Measurements from ENCODE around the gene STXBP1. TPM values are rescaled to one million over a fixed set of nuclear protein-coding genes. Genes with fewer than 3 reads are reported as not detected.

Gene STXBP1
- total and polyA plus RNA-seq, 8 donors: 5.2 to 77.7 (median 17.6) TPM

GRCh38 chr9:127714951-127715469, 102.9 kb downstream of the STXBP1 start:
- Histone ChIP-seq H3K4me1 (peaks cover 16 to 25% (median 22%) of the 10 kb centered on the region in 4 donors), H3K27me3 (no peaks in the 10 kb centered on the region), H3K27ac (peak overlapping the region; percentile 75 to 89 (median 84)), H3K36me3 (no peaks in the 10 kb centered on the region), H3K4me3 (peak overlapping the region; percentile 62 to 85 (median 71)), H3K9me3 (no peaks in the 10 kb centered on the region)
- WGBS, 5 donors: 0 to 1% (median 0%) methylated on average over 4 to 44 of the region's 44 CpGs
- intact Hi-C loops (cut with DNase I; ENCODE audit: low total_unique reads): no loop called here
- DNase-seq: peak; percentile 55 to 65
- TF ChIP-seq POLR2AphosphoS5 (IDR thresholded peaks at IDR 0.05) (no peak), EP300 (IDR thresholded peaks at IDR 0.05) (no peak), POLR2A (IDR thresholded peaks at IDR 0.05) (no peak), CTCF (IDR thresholded peaks at IDR 0.05) (no peak)

GRCh38 chr9:127715470-127716337, 103.6 kb downstream of the STXBP1 start, which contains the start of the genes PTRH1 and TTC16:
Gene PTRH1 (minus strand): TSS chr9:127715663. CDS start chr9:127715639, 24 bp downstream.
Gene TTC16 (plus strand): TSS chr9:127716079. CDS start chr9:127716146, 67 bp downstream.
- DNase-seq: peak; percentile 97 to 99
- Histone ChIP-seq H3K4me3 (peak within 1 kb of the TSS; percentile 62 to 85 (median 71)), H3K27ac (peak within 1 kb of the TSS; percentile 75 to 89 (median 84)), H3K9me3 (no peaks in the 10 kb centered on the region), H3K27me3 (no peaks in the 10 kb centered on the region), H3K36me3 (no peaks in the 10 kb centered on the region), H3K4me1 (peaks cover 16 to 25% (median 22%) of the 10 kb centered on the region in 4 donors)
- 4 to 6% (median 5%) methylated on average over 32 to 65 of the region's 65 CpGs for WGBS, 5 donors
- TF ChIP-seq POLR2A (IDR thresholded peaks at IDR 0.05) (peak in 1 of 4 donors; percentile 24), EP300 (IDR thresholded peaks at IDR 0.05) (no peak), POLR2AphosphoS5 (IDR thresholded peaks at IDR 0.05) (peak; percentile 51 to 85 (median 63)), CTCF (IDR thresholded peaks at IDR 0.05) (no peak)
- intact Hi-C loops (cut with DNase I; ENCODE audit: low total_unique reads): no loop called here

- H3K27me3 ChIP-seq: no peaks in the 10 kb centered on the region
- no peak for DNase-seq
- no peaks in the 10 kb centered on the region for H3K36me3 ChIP-seq
- 80 to 85% (median 83%) methylated on average over 5 to 9 of the region's 9 CpGs for WGBS, 5 donors
- no peak for TF ChIP-seq EP300 (IDR thresholded peaks at IDR 0.05)
- TF ChIP-seq CTCF (IDR thresholded peaks at IDR 0.05): no peak
- TF ChIP-seq POLR2A (IDR thresholded peaks at IDR 0.05): no peak
- TF ChIP-seq POLR2AphosphoS5 (IDR thresholded peaks at IDR 0.05): no peak
- peak overlapping the region in 4 of 5 donors; percentile 75 to 89 (median 86) for H3K27ac ChIP-seq
- intact Hi-C loops (cut with DNase I; ENCODE audit: low total_unique reads): no loop called here
- H3K9me3 ChIP-seq: no peaks in the 10 kb centered on the region
- peak overlapping the region in 3 of 4 donors; percentile 62 to 71 (median 71) for H3K4me3 ChIP-seq
- H3K4me1 ChIP-seq: peaks cover 16 to 23% (median 22%) of the 10 kb centered on the region in 4 donors
Observed at GRCh38 chr9:127716412-127716811, 104.3 kb downstream of the STXBP1 start.

- intact Hi-C loops (cut with DNase I; ENCODE audit: low total_unique reads): no loop called here
- H3K4me1 ChIP-seq: peaks cover 16 to 22% (median 21%) of the 10 kb centered on the region in 4 donors
- H3K9me3 ChIP-seq: no peaks in the 10 kb centered on the region
- H3K36me3 ChIP-seq: no peaks in the 10 kb centered on the region
- WGBS, 5 donors: 69 to 82% (median 74%) methylated on average over 4 to 5 of the region's 5 CpGs
- TF ChIP-seq CTCF (IDR thresholded peaks at IDR 0.05) (no peak), POLR2AphosphoS5 (IDR thresholded peaks at IDR 0.05) (no peak), POLR2A (IDR thresholded peaks at IDR 0.05) (no peak), EP300 (IDR thresholded peaks at IDR 0.05) (no peak)
- H3K27ac ChIP-seq: no peak overlapping the region
- no peak overlapping the region for H3K4me3 ChIP-seq
- H3K27me3 ChIP-seq: no peaks in the 10 kb centered on the region
- DNase-seq: peak in 1 of 2 donors; percentile 28
Observed at GRCh38 chr9:127717766-127718165, 105.7 kb downstream of the STXBP1 start.

Measured in stomach (tissue), 9 donors.